HG03066 (cell line): ENCODE data around the gene MUC5B.

Experiments
- ATAC-seq: cut with Tn5 transposase; IDR thresholded peaks from one replicate; pipeline ENCODE4 v1.9.1; 2021; ENCODE audit warnings: low read depth; ENCODE audit not compliant: unreplicated experiment

The MUC5B gene

GRCh38 chr11:1306186-1307162 is 83.6 kb downstream of the MUC5B start:
- ATAC-seq: no peak

GRCh38 chr11:1307163-1307870 is 84.5 kb downstream of the MUC5B start:
- ATAC-seq: no peak

- no peak for ATAC-seq
These were observed 85.3 kb downstream of the MUC5B start for GRCh38 chr11:1307998-1308742.

GRCh38 chr11:1308743-1309497 is 86.1 kb downstream of the MUC5B start:
- ATAC-seq: peak; percentile 44

GRCh38 chr11:1309498-1310317 is 86.8 kb downstream of the MUC5B start, which contains the start of gene TOLLIP:
Gene TOLLIP (minus strand): TSS chr11:1309632. CDS start chr11:1309498, 134 bp downstream.
- peak; percentile 65 for ATAC-seq

GRCh38 chr11:1310318-1310687 is 87.4 kb downstream of the MUC5B start:
- ATAC-seq: no peak

GRCh38 chr11:1310772-1311468 is 88.1 kb downstream of the MUC5B start:
- ATAC-seq: no peak
